H9 (cell line): ENCODE results near the gene GAREM2. TPM values are rescaled to one million over a fixed set of nuclear protein-coding genes. Genes with fewer than 3 reads are reported as not detected.

Source experiments
- DNase-seq: peaks from one replicate; pipeline ENCODE4 v3.0.0-alpha.2; 2017
- H2AFZ ChIP-seq: one replicate; pipeline ENCODE4 v1.6.1; 2013; ENCODE audit warnings: mild to moderate bottlenecking, low read length, control low read depth, moderate library complexity
- H2AK5ac ChIP-seq: 2 replicates; pipeline ENCODE4 v1.6.1; 2013; ENCODE audit warnings: low read length, control low read depth, mixed read lengths; ENCODE audit not compliant: insufficient read length
- H2BK120ac ChIP-seq: one replicate; pipeline ENCODE4 v1.6.1; 2013; ENCODE audit warnings: low read depth, mild to moderate bottlenecking, low read length, control low read depth, inconsistent platforms; ENCODE audit not compliant: poor library complexity, severe bottlenecking
- H2BK12ac ChIP-seq: 2 replicates; pipeline ENCODE4 v1.6.1; 2013; ENCODE audit warnings: low read length, control low read depth, mixed read lengths, low read depth; ENCODE audit not compliant: insufficient read length
- H2BK15ac ChIP-seq: 2 replicates; pipeline ENCODE4 v1.6.1; 2013; ENCODE audit warnings: low read depth, low read length, control low read depth
- H2BK20ac ChIP-seq: one replicate; pipeline ENCODE4 v1.6.1; 2013; ENCODE audit warnings: low read depth, mild to moderate bottlenecking, low read length, control low read depth, inconsistent platforms; ENCODE audit not compliant: poor library complexity, severe bottlenecking
- H2BK5ac ChIP-seq: 2 replicates; pipeline ENCODE4 v1.6.1; 2013; ENCODE audit warnings: low read length, control low read depth, mixed read lengths; ENCODE audit not compliant: insufficient read length
- H3K14ac ChIP-seq: 2 replicates; pipeline ENCODE4 v1.6.1; 2013; ENCODE audit warnings: low read length, control low read depth; ENCODE audit not compliant: insufficient read depth
- H3K18ac ChIP-seq: 2 replicates; pipeline ENCODE4 v1.6.1; 2013; ENCODE audit warnings: low read depth, mild to moderate bottlenecking, mixed read lengths, low read length, control low read depth; ENCODE audit not compliant: insufficient read length
- H3K23ac ChIP-seq: 2 replicates; pipeline ENCODE4 v1.6.1; 2013; ENCODE audit warnings: low read length, control low read depth, mixed read lengths, low read depth; ENCODE audit not compliant: insufficient read length
- H3K23me2 ChIP-seq: 2 replicates; pipeline ENCODE4 v1.6.1; 2013; ENCODE audit warnings: low read depth, mild to moderate bottlenecking, mixed read lengths, low read length, control low read depth; ENCODE audit not compliant: insufficient read length, poor library complexity, severe bottlenecking
- H3K27ac ChIP-seq: 2 replicates; pipeline ENCODE4 v1.5.1; 2013; ENCODE audit warnings: low read length, control low read depth, mixed read lengths, low read depth; ENCODE audit not compliant: insufficient read length
- H3K27me3 ChIP-seq: 2 replicates; pipeline ENCODE4 v1.6.1; 2013; ENCODE audit warnings: low read length, control low read depth, inconsistent platforms; ENCODE audit not compliant: insufficient read depth
- H3K4ac ChIP-seq: 2 replicates; pipeline ENCODE4 v1.6.1; 2013; ENCODE audit warnings: low read depth, mild to moderate bottlenecking, control low read depth, inconsistent platforms, low read length, moderate library complexity
- H3K4me1 ChIP-seq: 2 replicates; pipeline ENCODE4 v1.6.1; 2013; ENCODE audit warnings: low read length, control low read depth, inconsistent platforms; ENCODE audit not compliant: insufficient read depth
- H3K4me2 ChIP-seq: 2 replicates; pipeline ENCODE4 v1.6.1; 2013; ENCODE audit warnings: low read length, control low read depth, mixed read lengths; ENCODE audit not compliant: insufficient read length, insufficient read depth
- H3K56ac ChIP-seq: 2 replicates; pipeline ENCODE4 v1.6.1; 2013; ENCODE audit warnings: low read depth, mild to moderate bottlenecking, mixed read lengths, low read length, control low read depth; ENCODE audit not compliant: insufficient read length
- H3K79me1 ChIP-seq: 2 replicates; pipeline ENCODE4 v1.6.1; 2013; ENCODE audit warnings: low read depth, mild to moderate bottlenecking, moderate library complexity, low read length, control low read depth, inconsistent platforms; ENCODE audit not compliant: insufficient read depth, poor library complexity, severe bottlenecking
- H3K79me2 ChIP-seq: 2 replicates; pipeline ENCODE4 v1.6.1; 2013; ENCODE audit warnings: low read length, control low read depth, inconsistent platforms; ENCODE audit not compliant: insufficient read depth
- H3K9ac ChIP-seq: 2 replicates; pipeline ENCODE4 v1.6.1; 2013; ENCODE audit warnings: low read length, control low read depth, mixed read lengths; ENCODE audit not compliant: insufficient read length; ENCODE audit errors: extremely low read depth
- H3K9me3 ChIP-seq: one replicate; pipeline ENCODE4 v1.6.1; 2013; ENCODE audit warnings: low read depth, low read length, inconsistent platforms; ENCODE audit not compliant: control insufficient read depth
- H3T11ph ChIP-seq: one replicate; pipeline ENCODE4 v1.6.1; 2013; ENCODE audit warnings: mild to moderate bottlenecking, low read length, control low read depth, inconsistent platforms
- H4K20me1 ChIP-seq: one replicate; pipeline ENCODE4 v1.6.1; 2013; ENCODE audit not compliant: control insufficient read depth, insufficient read length, insufficient read depth
- H4K5ac ChIP-seq: 2 replicates; pipeline ENCODE4 v1.6.1; 2013; ENCODE audit warnings: low read depth, mild to moderate bottlenecking, mixed read lengths, low read length, control low read depth; ENCODE audit not compliant: insufficient read length
- H4K8ac ChIP-seq: replicated peaks from 2 replicates; pipeline ENCODE4 v1.6.1; 2013; ENCODE audit warnings: low read length, control low read depth, mixed read lengths, low read depth; ENCODE audit not compliant: insufficient read length
- H4K91ac ChIP-seq: 2 replicates; pipeline ENCODE4 v1.6.1; 2013; ENCODE audit warnings: low read depth, mild to moderate bottlenecking, moderate library complexity, mixed read lengths, low read length, control low read depth; ENCODE audit not compliant: insufficient read length
- H3K27ac Mint-ChIP-seq, 3 experiments: 2 replicates in 2 of 3; 3 replicates in 1 of 3; pipeline ENCODE4 v1.8.0; 2020 to 2021; ENCODE audit warnings: mixed read lengths in 3 of 3, mild to moderate bottlenecking in 1 of 3, moderate library complexity in 1 of 3
- H3K27me3 Mint-ChIP-seq: 2 replicates; pipeline ENCODE4 v1.8.0; 2021; ENCODE audit warnings: low read depth, mild to moderate bottlenecking, moderate library complexity, mixed read lengths
- H3K36me3 Mint-ChIP-seq, 3 experiments: 2 replicates in 2 of 3; 3 replicates in 1 of 3; pipeline ENCODE4 v1.8.0; 2020 to 2021; ENCODE audit warnings: low read depth in 3 of 3, mixed read lengths in 3 of 3; ENCODE audit not compliant: insufficient read depth in 1 of 3
- H3K4me1 Mint-ChIP-seq, 2 experiments: 2 replicates each; pipeline ENCODE4 v1.8.0; 2020; ENCODE audit warnings: mixed read lengths in 2 of 2
- H3K4me3 Mint-ChIP-seq, 2 experiments: 2 replicates in 1 of 2; 3 replicates in 1 of 2; pipeline ENCODE4 v1.8.0; 2020 to 2021; ENCODE audit warnings: mild to moderate bottlenecking in 2 of 2, mixed read lengths in 2 of 2, moderate library complexity in 1 of 2
- H3K9me3 Mint-ChIP-seq, 2 experiments: 2 replicates in 1 of 2; 3 replicates in 1 of 2; pipeline ENCODE4 v1.8.0; 2020; ENCODE audit warnings: mild to moderate bottlenecking in 2 of 2, mixed read lengths in 2 of 2, moderate library complexity in 1 of 2
- WGBS: extraction: QIAGEN DNeasy Blood & Tissue Kit; methylation state at CpG from one replicate; pipeline ENCODE4 v1.1.7; 2013; ENCODE audit warnings: missing lambda C conversion rate, low lambda C conversion rate, mixed read lengths; ENCODE audit not compliant: insufficient read length; ENCODE audit errors: extremely low coverage; 5-methylcytosine and 5-hydroxymethylcytosine counted together
- total RNA-seq: library from RNA; stranded (reverse); gene quantifications from 2 replicates; pipeline ENCODE4 v1.2.1, GENCODE V29; 2021
- TF ChIP-seq, protein P1 (sequence below): fragments of 200-600 bp; sonication (generic); conservative IDR thresholded peaks from 3 replicates; pipeline ENCODE4 v1.8.0; 2021; ENCODE audit warnings: antibody characterized with exemption, mild to moderate bottlenecking

The GAREM2 gene
- total RNA-seq, 1 experiment from 2014 or later: 14.4 TPM

- no peaks in the 10 kb centered on the region for H4K20me1 ChIP-seq
- no peaks in the 10 kb centered on the region for H3K79me2 ChIP-seq
- no peak overlapping the region for H3T11ph ChIP-seq
- no peak overlapping the region for H3K23ac ChIP-seq
- no peak overlapping the region for H2BK12ac ChIP-seq
- H3K18ac ChIP-seq: peak overlapping the region; percentile 83
- H3K56ac ChIP-seq: no peak overlapping the region
- H2BK20ac ChIP-seq: no peak overlapping the region
- TF ChIP-seq, protein P1, sequence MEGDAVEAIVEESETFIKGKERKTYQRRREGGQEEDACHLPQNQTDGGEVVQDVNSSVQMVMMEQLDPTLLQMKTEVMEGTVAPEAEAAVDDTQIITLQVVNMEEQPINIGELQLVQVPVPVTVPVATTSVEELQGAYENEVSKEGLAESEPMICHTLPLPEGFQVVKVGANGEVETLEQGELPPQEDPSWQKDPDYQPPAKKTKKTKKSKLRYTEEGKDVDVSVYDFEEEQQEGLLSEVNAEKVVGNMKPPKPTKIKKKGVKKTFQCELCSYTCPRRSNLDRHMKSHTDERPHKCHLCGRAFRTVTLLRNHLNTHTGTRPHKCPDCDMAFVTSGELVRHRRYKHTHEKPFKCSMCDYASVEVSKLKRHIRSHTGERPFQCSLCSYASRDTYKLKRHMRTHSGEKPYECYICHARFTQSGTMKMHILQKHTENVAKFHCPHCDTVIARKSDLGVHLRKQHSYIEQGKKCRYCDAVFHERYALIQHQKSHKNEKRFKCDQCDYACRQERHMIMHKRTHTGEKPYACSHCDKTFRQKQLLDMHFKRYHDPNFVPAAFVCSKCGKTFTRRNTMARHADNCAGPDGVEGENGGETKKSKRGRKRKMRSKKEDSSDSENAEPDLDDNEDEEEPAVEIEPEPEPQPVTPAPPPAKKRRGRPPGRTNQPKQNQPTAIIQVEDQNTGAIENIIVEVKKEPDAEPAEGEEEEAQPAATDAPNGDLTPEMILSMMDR: no peak
- H2BK5ac ChIP-seq: no peak overlapping the region
- WGBS: no CpG with 5 or more reads among the region's 48 CpGs
- H3K9me3 ChIP-seq: no peaks in the 10 kb centered on the region
- H2BK120ac ChIP-seq: no peak overlapping the region
- H3K9me3 Mint-ChIP-seq: no peaks in the 10 kb centered on the region; a peak in 1 of 5 replicates
- H4K91ac ChIP-seq: no peak overlapping the region
- peaks cover 29 to 39% of the 10 kb centered on the region in 2 experiments for H3K4me1 Mint-ChIP-seq
- H3K4me3 Mint-ChIP-seq: peak overlapping the region; percentile 73 to 82
- H3K27ac Mint-ChIP-seq: peak overlapping the region in 2 of 3 experiments; percentile 35 to 92; a peak in 4 of 7 replicates
- peak; percentile 71 for DNase-seq
- no peak overlapping the region for H2BK15ac ChIP-seq
- H3K4ac ChIP-seq: no peak overlapping the region; the same call in 1 of the 2 replicates
- H4K8ac ChIP-seq: no peak overlapping the region
- H2AK5ac ChIP-seq: no peak overlapping the region
- H3K4me2 ChIP-seq: peak overlapping the region; percentile 71
- peak overlapping the region; percentile 78 for H3K14ac ChIP-seq
- no peak overlapping the region for H2AFZ ChIP-seq
- no peaks in the 10 kb centered on the region for H3K79me1 ChIP-seq
- no peak overlapping the region for H4K5ac ChIP-seq
- H3K23me2 ChIP-seq: peaks cover 15% of the 10 kb centered on the region
- peak overlapping the region; percentile 18 for H3K9ac ChIP-seq
- H3K36me3 Mint-ChIP-seq: peaks cover 11 to 27% (median 13%) of the 10 kb centered on the region in 3 experiments
- H3K27ac ChIP-seq: no peak overlapping the region
- H3K4me1 ChIP-seq: no peaks in the 10 kb centered on the region; the same call in 1 of the 2 replicates
- no peaks in the 10 kb centered on the region for H3K27me3 ChIP-seq
- peaks cover 35% of the 10 kb centered on the region for H3K27me3 Mint-ChIP-seq
Observed at GRCh38 chr2:26178746-26179436, 6.0 kb downstream of the GAREM2 start.
